K562 (cell line): ENCODE measurements around the gene SCFD2. TPM values are rescaled to one million over a fixed set of nuclear protein-coding genes. Genes with fewer than 3 reads are reported as not detected.

ENCODE experiments used
- BRF1 ChIP-seq: IDR thresholded peaks from 3 replicates; pipeline ENCODE4 v1.6.1; 2011; ENCODE audit warnings: borderline replicate concordance, mild to moderate bottlenecking; ENCODE audit not compliant: insufficient read length; ENCODE audit errors: extremely low read depth
- DIDO1 ChIP-seq: fragments of 450-650 bp; IDR thresholded peaks from 2 replicates; pipeline ENCODE4 v1.6.1; 2016; ENCODE audit warnings: low read depth, missing biosample characterization, missing genetic modification characterization
- MEIS2 ChIP-seq: fragments of 450-650 bp; IDR thresholded peaks from 2 replicates; pipeline ENCODE4 v1.6.1; 2014; ENCODE audit warnings: mild to moderate bottlenecking; ENCODE audit not compliant: partially characterized antibody
- RNF2 ChIP-seq: sonication (generic); IDR thresholded peaks from 2 replicates; pipeline ENCODE4 v1.6.1; 2016
- SAFB ChIP-seq: fragments of 200-400 bp; formaldehyde crosslinking; IDR thresholded peaks from 2 replicates; pipeline ENCODE4 v1.6.1; 2017; ENCODE audit warnings: low read depth, low read length, borderline replicate concordance
- ZNF133 ChIP-seq: fragments of 250-450 bp; sonication (Bioruptor Pico); IDR thresholded peaks from 2 replicates; pipeline ENCODE4 v1.4.0; 2020; ENCODE audit warnings: mild to moderate bottlenecking
- ZNF644 ChIP-seq: fragments of 200-800 bp; sonication (Bioruptor generic); IDR thresholded peaks from 2 replicates; pipeline ENCODE4 v1.6.1; 2016; ENCODE audit warnings: low read depth, missing genetic modification characterization, missing compliant biosample characterization
- polyA plus RNA-seq, 8 experiments: library from polyadenylated mRNA; depleted of rRNA in 4 of 8; stranded (reverse) in 5 of 8; unstranded in 3 of 8; fragments of >200 nt; fragmentation: Nextera tagmentation in 2 of 8; fragmentation: Illumina TruSeq in 1 of 8; extraction: Ambion mirVana in 2 of 8; extraction: Trizol in 1 of 8; gene quantifications; 2 replicates each; pipeline versions ENCODE4 v1.2.1 to v1.2.3, GENCODE V29; 2011 to 2014; ENCODE audit warnings: inconsistent platforms in 1 of 8, missing spikeins in 1 of 8
- total RNA-seq, 7 experiments: library from RNA; depleted of rRNA in 6 of 7; stranded (reverse); fragments of >200 nt in 6 of 7; fragmentation: Illumina TruSeq in 2 of 7; extraction: Trizol in 2 of 7; gene quantifications; 2 replicates each; pipeline versions ENCODE4 v1.2.1 to v1.2.3, GENCODE V29; 2011 to 2021; ENCODE audit warnings: low replicate concordance in 1 of 7
- TF ChIP-seq, protein P1 (sequence below), 2 experiments: IDR thresholded peaks in 1 of 2; conservative IDR thresholded peaks in 1 of 2; 2 replicates each; pipeline ENCODE4 v1.6.1; 2016; ENCODE audit warnings: low read depth in 2 of 2, mild to moderate bottlenecking in 1 of 2, missing compliant biosample characterization in 1 of 2, missing genetic modification characterization in 1 of 2, moderate library complexity in 1 of 2
- TF ChIP-seq, protein P2 (sequence below): fragments of 450-650 bp; IDR thresholded peaks from 2 replicates; pipeline ENCODE4 v1.6.1; 2016; ENCODE audit warnings: mild to moderate bottlenecking

The SCFD2 gene
- total and polyA plus RNA-seq, 9 of the 15 experiments (the other 6 are each of a cell fraction or from before 2014, with no cell fraction given), result 5.7 to 30.3 (median 22.8) TPM

- TF ChIP-seq, protein P1, sequence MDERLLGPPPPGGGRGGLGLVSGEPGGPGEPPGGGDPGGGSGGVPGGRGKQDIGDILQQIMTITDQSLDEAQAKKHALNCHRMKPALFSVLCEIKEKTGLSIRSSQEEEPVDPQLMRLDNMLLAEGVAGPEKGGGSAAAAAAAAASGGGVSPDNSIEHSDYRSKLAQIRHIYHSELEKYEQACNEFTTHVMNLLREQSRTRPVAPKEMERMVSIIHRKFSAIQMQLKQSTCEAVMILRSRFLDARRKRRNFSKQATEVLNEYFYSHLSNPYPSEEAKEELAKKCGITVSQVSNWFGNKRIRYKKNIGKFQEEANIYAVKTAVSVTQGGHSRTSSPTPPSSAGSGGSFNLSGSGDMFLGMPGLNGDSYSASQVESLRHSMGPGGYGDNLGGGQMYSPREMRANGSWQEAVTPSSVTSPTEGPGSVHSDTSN (CRISPR knock-in tag; IDR thresholded peaks at IDR 0.05; ENCODE audit: low read depth), result no peak
- TF ChIP-seq, protein P1 (tag; conservative IDR thresholded peaks at IDR 0.05; ENCODE audit: low read depth), result peak; percentile 68
- no peak for TF ChIP-seq SAFB
- TF ChIP-seq, protein P2, sequence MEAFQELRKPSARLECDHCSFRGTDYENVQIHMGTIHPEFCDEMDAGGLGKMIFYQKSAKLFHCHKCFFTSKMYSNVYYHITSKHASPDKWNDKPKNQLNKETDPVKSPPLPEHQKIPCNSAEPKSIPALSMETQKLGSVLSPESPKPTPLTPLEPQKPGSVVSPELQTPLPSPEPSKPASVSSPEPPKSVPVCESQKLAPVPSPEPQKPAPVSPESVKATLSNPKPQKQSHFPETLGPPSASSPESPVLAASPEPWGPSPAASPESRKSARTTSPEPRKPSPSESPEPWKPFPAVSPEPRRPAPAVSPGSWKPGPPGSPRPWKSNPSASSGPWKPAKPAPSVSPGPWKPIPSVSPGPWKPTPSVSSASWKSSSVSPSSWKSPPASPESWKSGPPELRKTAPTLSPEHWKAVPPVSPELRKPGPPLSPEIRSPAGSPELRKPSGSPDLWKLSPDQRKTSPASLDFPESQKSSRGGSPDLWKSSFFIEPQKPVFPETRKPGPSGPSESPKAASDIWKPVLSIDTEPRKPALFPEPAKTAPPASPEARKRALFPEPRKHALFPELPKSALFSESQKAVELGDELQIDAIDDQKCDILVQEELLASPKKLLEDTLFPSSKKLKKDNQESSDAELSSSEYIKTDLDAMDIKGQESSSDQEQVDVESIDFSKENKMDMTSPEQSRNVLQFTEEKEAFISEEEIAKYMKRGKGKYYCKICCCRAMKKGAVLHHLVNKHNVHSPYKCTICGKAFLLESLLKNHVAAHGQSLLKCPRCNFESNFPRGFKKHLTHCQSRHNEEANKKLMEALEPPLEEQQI, result no peak
- TF ChIP-seq ZNF644 (tag), result no peak
- TF ChIP-seq MEIS2, result peak; percentile 77
- no peak for TF ChIP-seq RNF2
- no peak for TF ChIP-seq DIDO1 (tag)
- no peak for TF ChIP-seq BRF1
- TF ChIP-seq ZNF133 (CRISPR knock-in tag), result no peak
Observed at GRCh38 chr4:52996261-52997131, 369.4 kb downstream of the SCFD2 start (continued).
